Type B pancreatic cell (in vitro differentiated cells): ENCODE data around the gene CNTN3. TPM values are rescaled to one million over a fixed set of nuclear protein-coding genes. Genes with fewer than 3 reads are reported as not detected.

Experiments
- DNase-seq: peaks from one replicate; pipeline ENCODE4 v3.0.0; 2021; ENCODE audit warnings: mixed read lengths; ENCODE audit not compliant: unreplicated experiment; ENCODE audit errors: extremely low spot score
- H3K27ac Mint-ChIP-seq: 2 replicates; pipeline ENCODE4 v1.8.0; 2021; ENCODE audit warnings: mild to moderate bottlenecking, mixed read lengths
- H3K27me3 Mint-ChIP-seq: 2 replicates; pipeline ENCODE4 v1.8.0; 2021; ENCODE audit warnings: mixed read lengths
- H3K36me3 Mint-ChIP-seq: 2 replicates; pipeline ENCODE4 v1.8.0; 2021; ENCODE audit warnings: mixed read lengths
- H3K4me1 Mint-ChIP-seq: one replicate; pipeline ENCODE4 v1.8.0; 2021; ENCODE audit warnings: mixed read lengths; ENCODE audit not compliant: unreplicated experiment
- H3K4me3 Mint-ChIP-seq: 2 replicates; pipeline ENCODE4 v1.8.0; 2021; ENCODE audit warnings: mild to moderate bottlenecking, mixed read lengths
- H3K9me3 Mint-ChIP-seq: 2 replicates; pipeline ENCODE4 v1.8.0; 2021; ENCODE audit warnings: mixed read lengths
- total RNA-seq: library from RNA; stranded (reverse); gene quantifications from 2 replicates; pipeline ENCODE4 v1.2.1, GENCODE V29; 2021; ENCODE audit warnings: low replicate concordance
- TF ChIP-seq, protein P1 (sequence below): fragments of 200-600 bp; sonication (generic); conservative IDR thresholded peaks from 2 replicates; pipeline ENCODE4 v1.5.0; 2021; ENCODE audit warnings: antibody characterized with exemption, mild to moderate bottlenecking

CNTN3 gene
- total RNA-seq, 1 donor from 2014 or later, result 7.7 TPM

DNA sequence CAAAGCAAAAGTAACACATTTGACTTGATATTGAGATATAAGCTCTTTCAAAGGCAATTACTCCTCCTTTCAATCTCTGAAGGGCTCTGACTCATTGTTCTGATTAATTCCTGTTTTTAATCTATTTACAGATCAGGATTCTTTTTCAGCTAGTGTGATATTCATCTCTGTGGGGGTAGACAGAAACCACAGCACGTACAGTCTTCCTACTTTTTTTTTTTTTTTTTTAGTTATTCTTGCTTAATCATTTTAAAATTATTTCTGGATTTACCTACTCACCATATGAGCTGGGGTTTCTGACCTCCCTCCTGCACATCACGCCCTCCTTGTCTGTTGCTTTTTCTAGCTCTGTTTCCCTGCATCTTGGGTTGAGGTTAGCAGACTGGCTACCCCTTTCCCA lies 1.4 kb downstream of the CNTN3 start:
- Mint-ChIP-seq H3K27ac (no peak overlapping the region), H3K27me3 (peaks cover 78% of the 10 kb centered on the region), H3K4me1 (peaks cover 4% of the 10 kb centered on the region), H3K36me3 (no peaks in the 10 kb centered on the region), H3K4me3 (peak overlapping the region; percentile 80), H3K9me3 (no peaks in the 10 kb centered on the region)
- TF ChIP-seq, protein P1, sequence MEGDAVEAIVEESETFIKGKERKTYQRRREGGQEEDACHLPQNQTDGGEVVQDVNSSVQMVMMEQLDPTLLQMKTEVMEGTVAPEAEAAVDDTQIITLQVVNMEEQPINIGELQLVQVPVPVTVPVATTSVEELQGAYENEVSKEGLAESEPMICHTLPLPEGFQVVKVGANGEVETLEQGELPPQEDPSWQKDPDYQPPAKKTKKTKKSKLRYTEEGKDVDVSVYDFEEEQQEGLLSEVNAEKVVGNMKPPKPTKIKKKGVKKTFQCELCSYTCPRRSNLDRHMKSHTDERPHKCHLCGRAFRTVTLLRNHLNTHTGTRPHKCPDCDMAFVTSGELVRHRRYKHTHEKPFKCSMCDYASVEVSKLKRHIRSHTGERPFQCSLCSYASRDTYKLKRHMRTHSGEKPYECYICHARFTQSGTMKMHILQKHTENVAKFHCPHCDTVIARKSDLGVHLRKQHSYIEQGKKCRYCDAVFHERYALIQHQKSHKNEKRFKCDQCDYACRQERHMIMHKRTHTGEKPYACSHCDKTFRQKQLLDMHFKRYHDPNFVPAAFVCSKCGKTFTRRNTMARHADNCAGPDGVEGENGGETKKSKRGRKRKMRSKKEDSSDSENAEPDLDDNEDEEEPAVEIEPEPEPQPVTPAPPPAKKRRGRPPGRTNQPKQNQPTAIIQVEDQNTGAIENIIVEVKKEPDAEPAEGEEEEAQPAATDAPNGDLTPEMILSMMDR, result no peak
- DNase-seq, result no peak

GRCh38 chr3:74611206-74611605 lies 3.3 kb downstream of the CNTN3 start:
- Mint-ChIP-seq H3K4me1 (peaks cover 4% of the 10 kb centered on the region), H3K27ac (no peak overlapping the region), H3K9me3 (no peaks in the 10 kb centered on the region), H3K4me3 (no peak overlapping the region), H3K27me3 (peaks cover 63% of the 10 kb centered on the region), H3K36me3 (no peaks in the 10 kb centered on the region)
- TF ChIP-seq, protein P1, result no peak
- no peak for DNase-seq

GRCh38 chr3:74607803-74608202 lies 6.7 kb downstream of the CNTN3 start:
- Mint-ChIP-seq H3K27ac (no peak overlapping the region), H3K4me1 (peaks cover 3% of the 10 kb centered on the region), H3K36me3 (no peaks in the 10 kb centered on the region), H3K4me3 (no peak overlapping the region), H3K9me3 (no peaks in the 10 kb centered on the region), H3K27me3 (peaks cover 36% of the 10 kb centered on the region)
- DNase-seq, result no peak
- TF ChIP-seq, protein P1, result no peak

- Mint-ChIP-seq H3K36me3 (no peaks in the 10 kb centered on the region), H3K4me3 (no peak overlapping the region), H3K9me3 (no peaks in the 10 kb centered on the region), H3K4me1 (no peaks in the 10 kb centered on the region), H3K27me3 (peaks cover 28% of the 10 kb centered on the region), H3K27ac (no peak overlapping the region)
- no peak for DNase-seq
- TF ChIP-seq, protein P1, result no peak
Measured at GRCh38 chr3:74606996-74607395, 7.5 kb downstream of the CNTN3 start.

GRCh38 chr3:74605437-74605836 lies 9.0 kb downstream of the CNTN3 start:
- Mint-ChIP-seq H3K36me3 (no peaks in the 10 kb centered on the region), H3K27me3 (peaks cover 14% of the 10 kb centered on the region), H3K9me3 (no peaks in the 10 kb centered on the region), H3K4me3 (no peak overlapping the region), H3K4me1 (peaks cover 3% of the 10 kb centered on the region), H3K27ac (no peak overlapping the region)
- TF ChIP-seq, protein P1, result no peak
- DNase-seq, result no peak

DNA sequence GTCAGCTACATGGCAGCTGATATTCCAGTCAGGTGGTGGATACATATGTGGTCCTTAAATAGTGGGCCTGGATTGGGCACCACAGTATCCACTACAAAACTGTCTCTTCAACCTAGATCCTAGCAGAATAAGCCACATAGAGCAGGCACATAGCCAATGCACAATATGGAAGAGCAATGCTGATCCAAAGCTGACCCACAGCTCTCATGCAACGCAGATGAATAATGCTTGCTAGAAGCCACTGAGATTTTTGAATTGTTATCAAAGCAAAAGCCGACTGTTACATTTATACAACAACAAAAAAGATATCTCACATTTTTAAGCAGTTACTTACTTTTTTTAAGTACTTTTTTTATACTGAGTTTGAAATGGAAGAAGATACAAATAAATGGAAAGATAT lies 11.2 kb downstream of the CNTN3 start:
- Mint-ChIP-seq H3K27me3 (no peaks in the 10 kb centered on the region), H3K36me3 (no peaks in the 10 kb centered on the region), H3K4me3 (no peak overlapping the region), H3K27ac (no peak overlapping the region), H3K9me3 (peaks cover 10% of the 10 kb centered on the region), H3K4me1 (peaks cover 4% of the 10 kb centered on the region)
- no peak for DNase-seq
- TF ChIP-seq, protein P1, result no peak
